ENCODE results near the gene AGT. TPM values are rescaled to one million over a fixed set of nuclear protein-coding genes. Genes with fewer than 3 reads are reported as not detected.

The AGT gene
- total RNA-seq, 3 donors from 2014 or later (not counting 1 experiment from before 2014, with no cell fraction given) = not detected

DNA sequence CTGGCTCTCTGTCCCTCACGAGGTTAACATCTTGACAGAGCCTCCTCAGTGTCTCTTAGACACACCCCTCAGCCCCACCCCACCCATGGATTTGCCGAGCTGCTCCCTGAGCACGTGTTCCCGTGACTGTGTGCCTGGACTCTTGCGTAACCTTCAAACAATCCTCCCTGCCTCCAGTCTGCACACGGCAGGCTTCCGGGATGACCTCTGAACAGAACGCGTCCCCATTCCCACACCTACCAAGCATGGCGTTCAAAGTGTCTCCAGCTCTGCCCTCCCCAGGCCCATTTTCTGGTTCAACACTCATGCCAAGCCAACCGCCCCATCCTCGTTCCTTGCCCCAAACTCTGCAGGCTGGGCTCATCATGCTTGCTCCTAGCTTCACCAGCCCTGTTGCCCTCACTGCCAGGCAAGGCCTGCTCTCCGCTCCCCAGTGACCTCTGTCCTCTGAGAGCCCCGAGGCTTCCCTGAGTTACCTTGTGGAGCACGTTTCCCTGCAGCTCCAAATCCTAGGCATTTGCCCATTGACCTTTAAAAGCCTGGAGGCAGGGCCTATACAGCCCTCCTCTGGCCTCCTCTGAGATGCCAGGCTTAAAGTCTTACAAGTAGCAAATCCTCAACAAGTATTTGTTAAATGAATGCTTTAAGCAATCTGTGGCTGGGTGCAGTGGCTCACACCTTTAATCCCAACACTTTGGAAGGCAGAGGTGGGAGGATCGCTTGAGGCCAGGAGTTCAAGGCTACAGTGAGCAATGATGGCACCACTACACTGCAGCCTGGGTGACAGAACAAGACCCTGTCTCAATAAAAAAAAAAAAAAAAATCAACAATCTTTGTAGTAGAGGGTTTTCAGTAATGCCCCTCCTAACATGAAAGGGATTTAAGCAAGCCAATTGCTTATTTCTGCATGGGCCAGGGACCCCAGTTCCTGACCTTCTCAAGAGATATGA lies 5.0 kb downstream of the AGT start:
- intact Hi-C loops (cut with micrococcal nuclease) = no loop called here
- Mint-ChIP-seq H3K4me1 (peaks cover 9 to 19% of the 10 kb centered on the region in 2 donors), H3K9me3 (no peaks in the 10 kb centered on the region), H3K36me3 (no peaks in the 10 kb centered on the region), H3K27me3 (ENCODE audit: low read depth in 2 of 2) (peaks cover 0 to 2% of the 10 kb centered on the region in 2 donors), H3K4me3 (no peak overlapping the region), H3K27ac (no peak overlapping the region)
- TF ChIP-seq, protein P1, sequence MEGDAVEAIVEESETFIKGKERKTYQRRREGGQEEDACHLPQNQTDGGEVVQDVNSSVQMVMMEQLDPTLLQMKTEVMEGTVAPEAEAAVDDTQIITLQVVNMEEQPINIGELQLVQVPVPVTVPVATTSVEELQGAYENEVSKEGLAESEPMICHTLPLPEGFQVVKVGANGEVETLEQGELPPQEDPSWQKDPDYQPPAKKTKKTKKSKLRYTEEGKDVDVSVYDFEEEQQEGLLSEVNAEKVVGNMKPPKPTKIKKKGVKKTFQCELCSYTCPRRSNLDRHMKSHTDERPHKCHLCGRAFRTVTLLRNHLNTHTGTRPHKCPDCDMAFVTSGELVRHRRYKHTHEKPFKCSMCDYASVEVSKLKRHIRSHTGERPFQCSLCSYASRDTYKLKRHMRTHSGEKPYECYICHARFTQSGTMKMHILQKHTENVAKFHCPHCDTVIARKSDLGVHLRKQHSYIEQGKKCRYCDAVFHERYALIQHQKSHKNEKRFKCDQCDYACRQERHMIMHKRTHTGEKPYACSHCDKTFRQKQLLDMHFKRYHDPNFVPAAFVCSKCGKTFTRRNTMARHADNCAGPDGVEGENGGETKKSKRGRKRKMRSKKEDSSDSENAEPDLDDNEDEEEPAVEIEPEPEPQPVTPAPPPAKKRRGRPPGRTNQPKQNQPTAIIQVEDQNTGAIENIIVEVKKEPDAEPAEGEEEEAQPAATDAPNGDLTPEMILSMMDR (IDR thresholded peaks at IDR 0.05) = no peak
- Histone ChIP-seq H3K4me3 (ENCODE audit: low read length) (no peak overlapping the region), H3K36me3 (ENCODE audit: control insufficient read depth, insufficient read depth, low read length) (no peaks in the 10 kb centered on the region), H3K27me3 (ENCODE audit: control insufficient read depth, insufficient read depth, low read length) (no peaks in the 10 kb centered on the region), H3K27ac (ENCODE audit: low read length) (no peak overlapping the region), H3K4me1 (ENCODE audit: control insufficient read depth, insufficient read depth, low read length) (peaks cover 15% of the 10 kb centered on the region), H3K9me3 (ENCODE audit: control insufficient read depth, insufficient read depth, low read length) (no peaks in the 10 kb centered on the region)
- no peak for DNase-seq
- 89% methylated on average over 16 of the region's 16 CpGs for WGBS (ENCODE audit: insufficient coverage)
- ATAC-seq = no peak

DNA sequence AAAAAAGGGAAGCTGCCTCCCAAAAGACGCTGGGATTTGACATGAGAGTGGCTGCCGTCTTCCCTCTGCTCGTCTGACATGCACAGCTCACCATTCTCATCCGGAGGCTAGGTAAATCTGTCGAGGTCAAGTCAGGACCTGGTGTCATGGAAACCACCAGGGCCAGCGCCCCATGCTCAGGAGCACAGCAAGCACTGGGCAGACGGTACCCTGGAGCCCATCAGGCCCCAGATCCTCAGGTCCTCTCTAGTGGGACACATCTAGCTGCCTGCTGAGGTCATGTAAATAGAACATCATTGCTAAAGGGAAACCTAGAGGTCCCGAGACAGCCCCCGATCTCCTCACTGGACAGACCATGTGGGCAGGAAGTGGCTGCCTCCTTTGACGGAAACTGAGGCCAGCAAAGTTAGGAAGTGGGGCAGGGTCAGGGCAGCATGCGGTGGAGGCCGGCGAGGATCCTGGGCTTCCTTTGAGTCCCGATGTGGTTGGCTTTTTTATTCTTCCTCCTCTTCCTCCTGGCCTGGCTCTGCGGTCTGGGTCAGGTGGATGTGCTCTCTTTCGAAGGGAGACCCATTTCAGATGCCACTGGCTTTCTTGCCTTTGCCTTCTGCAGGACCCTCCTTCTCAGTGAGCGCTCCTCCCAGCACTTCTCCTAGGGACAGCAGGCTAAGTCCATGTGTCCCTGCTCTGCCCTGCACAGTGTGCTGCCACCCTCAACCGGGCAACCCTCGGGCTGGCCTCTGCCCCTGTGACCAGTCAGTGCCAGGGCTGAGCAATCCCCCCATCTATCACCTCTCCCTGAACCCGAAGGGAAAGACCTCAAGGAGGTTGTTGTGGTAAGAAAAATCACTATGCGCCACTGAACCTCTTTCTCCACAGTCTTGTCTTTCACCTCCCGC lies 5.9 kb downstream of the AGT start:
- Histone ChIP-seq H3K4me3 (ENCODE audit: low read length) (no peak overlapping the region), H3K27ac (ENCODE audit: low read length) (no peak overlapping the region), H3K27me3 (ENCODE audit: control insufficient read depth, insufficient read depth, low read length) (no peaks in the 10 kb centered on the region), H3K9me3 (ENCODE audit: control insufficient read depth, insufficient read depth, low read length) (no peaks in the 10 kb centered on the region), H3K36me3 (ENCODE audit: control insufficient read depth, insufficient read depth, low read length) (no peaks in the 10 kb centered on the region), H3K4me1 (ENCODE audit: control insufficient read depth, insufficient read depth, low read length) (peaks cover 25% of the 10 kb centered on the region)
- peaks cover 9 to 19% of the 10 kb centered on the region in 2 donors for H3K4me1 Mint-ChIP-seq
- no peaks in the 10 kb centered on the region for H3K36me3 Mint-ChIP-seq
- H3K9me3 Mint-ChIP-seq = no peaks in the 10 kb centered on the region
- peaks cover 0 to 2% of the 10 kb centered on the region in 2 donors for H3K27me3 Mint-ChIP-seq (ENCODE audit: low read depth in 2 of 2)
- H3K27ac Mint-ChIP-seq = no peak overlapping the region
- ATAC-seq (no peak), DNase-seq (no peak)
- TF ChIP-seq, protein P1 (IDR thresholded peaks at IDR 0.05) = no peak
- H3K4me3 Mint-ChIP-seq = no peak overlapping the region
- WGBS (ENCODE audit: insufficient coverage) = 40% methylated on average over 22 of the region's 22 CpGs
- intact Hi-C loops (cut with micrococcal nuclease) = no loop called here

GRCh38 chr1:230706887-230707731 lies 6.8 kb downstream of the AGT start:
- Mint-ChIP-seq H3K4me3 (no peak overlapping the region), H3K36me3 (no peaks in the 10 kb centered on the region), H3K27ac (no peak overlapping the region), H3K9me3 (no peaks in the 10 kb centered on the region), H3K4me1 (peaks cover 9 to 19% of the 10 kb centered on the region in 2 donors), H3K27me3 (ENCODE audit: low read depth in 2 of 2) (peaks cover 0 to 2% of the 10 kb centered on the region in 2 donors)
- Histone ChIP-seq H3K36me3 (ENCODE audit: control insufficient read depth, insufficient read depth, low read length) (no peaks in the 10 kb centered on the region), H3K27ac (ENCODE audit: low read length) (no peak overlapping the region), H3K9me3 (ENCODE audit: control insufficient read depth, insufficient read depth, low read length) (no peaks in the 10 kb centered on the region), H3K4me3 (ENCODE audit: low read length) (no peak overlapping the region), H3K27me3 (ENCODE audit: control insufficient read depth, insufficient read depth, low read length) (no peaks in the 10 kb centered on the region), H3K4me1 (ENCODE audit: control insufficient read depth, insufficient read depth, low read length) (peaks cover 28% of the 10 kb centered on the region)
- intact Hi-C loops (cut with micrococcal nuclease) = no loop called here
- ATAC-seq (no peak), DNase-seq (no peak)
- TF ChIP-seq, protein P1 (IDR thresholded peaks at IDR 0.05) = no peak
- 88% methylated on average over 20 of the region's 20 CpGs for WGBS (ENCODE audit: insufficient coverage)

Measured in natural killer cell (primary cell).